HG03196 (cell line): ENCODE measurements around the gene LITAF.

Source experiments
- ATAC-seq: cut with Tn5 transposase; IDR thresholded peaks from one replicate; pipeline ENCODE4 v1.9.1; 2021; ENCODE audit not compliant: unreplicated experiment

Gene LITAF

DNA sequence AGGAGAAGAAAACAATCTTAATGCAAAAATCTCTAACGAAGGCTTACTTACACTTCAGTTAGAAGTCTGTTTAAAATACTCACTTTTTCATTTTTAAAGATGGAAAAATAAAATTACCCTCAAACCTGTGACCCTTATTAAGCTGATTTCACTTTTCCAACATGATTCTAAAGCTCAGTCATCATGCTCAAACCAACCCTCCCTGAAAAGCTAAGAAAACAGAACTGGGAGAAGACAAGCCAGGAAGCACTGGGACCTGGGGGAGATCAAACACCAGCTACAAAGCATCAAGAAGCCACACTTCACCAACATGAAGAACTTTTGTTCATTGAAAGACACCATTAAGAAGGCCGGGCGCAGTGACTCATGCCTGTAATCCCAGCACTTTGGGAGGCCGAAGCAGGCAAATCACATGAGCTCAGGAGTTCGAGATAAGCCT, 88.8 kb downstream of the LITAF start:
- no peak for ATAC-seq
